GM23248 (cell line): ENCODE measurements around the gene BORA.

Experiments used
- EZH2 ChIP-seq: fragments of 200-600 bp; sonication (generic); IDR thresholded peaks from 2 replicates; pipeline ENCODE4 v1.6.1; 2018; ENCODE audit warnings: antibody characterized with exemption, mild to moderate bottlenecking; ENCODE audit not compliant: insufficient read depth, poor library complexity, severe bottlenecking
- EZH2phosphoT487 ChIP-seq: fragments of 200-600 bp; sonication (generic); IDR thresholded peaks from 2 replicates; pipeline ENCODE4 v1.6.1; 2018; ENCODE audit warnings: antibody characterized with exemption, moderate library complexity, mild to moderate bottlenecking, low read depth; ENCODE audit not compliant: insufficient read depth

DNA sequence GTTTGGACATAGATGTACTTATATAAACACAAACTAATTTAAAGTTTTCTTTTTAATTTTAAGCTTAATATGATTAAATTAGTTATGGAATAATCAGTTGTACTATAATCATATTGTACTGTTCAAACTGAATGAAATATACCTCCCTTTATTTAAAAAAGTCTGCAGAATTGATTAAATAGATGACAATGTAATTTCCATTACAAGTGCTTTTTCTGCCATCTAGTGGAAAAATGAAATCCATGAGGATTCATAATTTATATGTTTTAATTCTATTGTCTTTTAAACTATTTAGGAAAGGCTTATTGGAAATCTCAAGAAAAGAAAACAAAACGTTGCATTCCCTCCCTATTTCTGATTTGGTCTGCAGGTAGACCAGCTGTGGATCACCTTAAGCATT, 31.1 kb upstream of the BORA start:
- no peak for TF ChIP-seq EZH2
- TF ChIP-seq EZH2phosphoT487 = no peak
